Heart left ventricle (tissue), 13 donors: Measurements from ENCODE around the gene SYNJ1.

Source experiments
- CTCF ChIP-seq, 12 donors: fragments of 200-600 bp; sonication (generic) in 4 of 12; IDR thresholded peaks; one replicate each; pipeline versions ENCODE4 v1.5.0 to v1.8.0; 2018 to 2022; ENCODE audit warnings: antibody characterized with exemption in 12 of 12, mild to moderate bottlenecking in 5 of 12
- POLR2A ChIP-seq, 2 donors: fragments of 450-650 bp; IDR thresholded peaks; one replicate each; pipeline ENCODE4 v1.6.1; 2017; ENCODE audit warnings: antibody characterized with exemption in 2 of 2, mild to moderate bottlenecking in 2 of 2, moderate library complexity in 2 of 2
- donor health status: ischemic (EF 13 %, LVEDD 7.1; RV severe dilation, severe dysfunction).
- donor health status: DM: no; HTN: yes; CAD: no.
- donor health status: DM: no; HTN: no; CAD: no.
- donor health status: ischemic (EF 25% LVEDD 6.9; RV normal size, moderate dysfunction).
- donor health status: ischemic (EF 25% LVEDD 5.7; RV mildly dilated, moderate dysfunction).
- donor health status: ischemic (EF 35%, LVEDD 5.7; RV mildly dilated, moderate dysfunction).
- donor health status: nonischemic (EF 11% LVEDD 7.7; RV severe dilation, severe dysfunction).
- donor health status: DM: yes; HTN: yes; CAD: no.
- donor health status: PGD.
- donor health status: ischemic (EF 29% LVEDD 5.4; RV normal size, mild dysfunction).
- donor health status: nonischemic (EF 23%, LVEDD 6.1; RV moderate dilation, normal function).

- TF ChIP-seq POLR2A (IDR thresholded peaks at IDR 0.05) (no peak), CTCF (IDR thresholded peaks at IDR 0.05) (no peak)
Measured at GRCh38 chr21:32585970-32586369, 141.8 kb downstream of the SYNJ1 start.
